Jurkat, Clone E6-1 (cell line): ENCODE results near the gene PIK3CG.
A peak's percentile ranks its signal among the peaks of the same experiment; 100 is the strongest.
"Not testable (repeated sequence)": the region's sequence is repeated elsewhere in the genome, so short reads cannot be mapped to it uniquely, and the experiment has no call there.

Experiments used
- DNase-seq: peaks from one replicate; pipeline ENCODE4 v3.0.0-alpha.2; 2011; ENCODE audit warnings: low read depth, low spot score
- H3K4me3 ChIP-seq: 2 replicates; pipeline ENCODE4 v1.5.1; 2011; ENCODE audit warnings: mild to moderate bottlenecking, low read length, control low read depth, moderate library complexity

PIK3CG gene

DNA sequence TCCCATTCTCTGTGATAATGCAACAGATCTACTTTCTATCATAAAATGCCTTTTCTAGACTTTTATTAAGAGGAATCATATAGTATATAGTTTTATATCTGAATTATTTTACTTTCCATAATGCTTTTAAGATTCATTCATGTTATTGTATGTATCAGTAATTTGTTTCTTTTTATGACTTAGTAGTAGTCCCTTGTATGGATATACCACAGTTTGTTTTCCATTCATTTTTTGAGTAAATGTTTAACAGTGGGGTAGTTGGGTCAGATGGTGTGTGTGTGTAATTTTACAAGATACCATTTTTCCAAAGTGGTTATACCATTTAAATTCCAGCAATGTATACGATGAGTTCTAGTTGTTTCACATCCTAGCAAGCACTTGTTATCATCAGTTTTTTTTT lies 10.4 kb downstream of the PIK3CG start:
- no peak for DNase-seq

DNA sequence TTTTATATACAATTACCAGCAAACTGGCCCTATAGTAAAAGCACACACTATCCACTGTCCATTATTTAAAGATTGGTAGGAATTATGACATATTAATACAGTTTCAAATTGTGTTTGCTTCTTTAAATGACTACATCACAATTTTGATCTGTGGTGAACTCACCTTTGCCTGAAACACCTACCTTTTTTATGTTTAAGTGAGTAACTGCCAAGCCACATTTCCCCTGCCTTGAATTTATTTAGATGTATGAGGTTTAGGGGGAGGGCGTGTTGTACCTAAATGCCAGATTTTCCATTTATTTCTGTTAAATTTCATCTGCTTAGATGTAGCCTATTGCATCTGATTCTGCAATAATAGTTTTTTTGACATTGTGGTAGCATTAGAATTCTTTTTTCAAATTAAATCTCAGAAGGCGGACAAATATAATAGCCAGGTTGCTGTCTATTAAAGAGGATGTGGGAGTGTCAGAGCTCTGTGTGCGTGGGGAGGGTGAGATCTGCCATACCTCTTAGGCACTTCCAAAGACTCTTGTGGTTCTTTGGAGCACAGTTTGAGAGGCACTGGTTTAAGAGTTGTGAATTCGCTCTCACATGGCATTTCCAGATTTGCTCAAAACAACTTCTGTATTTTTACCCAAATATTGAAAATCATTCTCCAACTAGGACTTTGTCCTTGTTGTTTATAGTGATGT lies 13.8 kb downstream of the PIK3CG start:
- no peak overlapping the region for H3K4me3 ChIP-seq
- no peak for DNase-seq

More for the DNA sequence above, 10.4 kb downstream of the PIK3CG start:
- H3K4me3 ChIP-seq: no peak overlapping the region

DNA sequence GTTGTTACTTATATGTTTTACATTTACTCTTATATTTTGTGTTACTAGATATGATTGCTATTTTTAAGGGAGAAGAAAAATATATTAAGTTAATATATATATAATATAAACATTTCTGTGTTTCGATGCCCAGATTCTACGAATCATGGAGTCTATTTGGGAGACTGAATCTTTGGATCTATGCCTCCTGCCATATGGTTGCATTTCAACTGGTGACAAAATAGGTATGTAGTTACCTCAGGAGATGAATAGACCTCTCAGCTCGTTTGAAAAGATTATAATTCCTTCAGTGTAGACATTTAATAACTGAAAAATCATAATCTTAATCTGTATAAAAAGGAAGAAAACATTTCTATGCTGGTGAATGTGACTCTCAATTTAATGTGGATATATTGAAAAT lies 16.9 kb downstream of the PIK3CG start:
- no peak for DNase-seq
- no peak overlapping the region for H3K4me3 ChIP-seq

DNA sequence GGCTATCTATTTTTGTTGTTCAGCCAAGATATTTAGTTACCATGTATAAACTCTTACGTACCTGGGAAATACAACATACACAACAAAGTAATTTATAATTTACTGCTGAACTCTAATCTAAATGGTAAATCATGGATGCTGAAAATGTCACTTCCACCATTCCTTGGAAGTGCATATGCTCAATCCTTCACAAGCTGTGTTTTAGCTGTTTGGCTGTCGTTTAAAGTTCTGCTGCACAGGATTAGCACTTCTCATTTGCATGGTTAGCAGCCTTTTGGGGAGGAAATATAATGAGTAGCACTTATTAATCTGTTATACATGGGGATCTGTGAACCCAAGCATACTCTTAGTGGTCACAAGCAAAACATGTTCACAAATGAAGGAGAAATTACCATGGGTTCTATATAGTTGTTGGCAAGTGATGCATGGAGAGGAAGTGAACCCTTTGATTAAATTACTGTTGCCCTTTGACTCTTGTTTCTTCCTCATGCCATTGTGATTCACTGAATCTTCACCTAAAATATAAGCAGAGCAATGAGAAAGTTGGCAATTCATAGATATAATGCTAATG lies 18.5 kb downstream of the PIK3CG start:
- no peak overlapping the region for H3K4me3 ChIP-seq
- DNase-seq: no peak

DNA sequence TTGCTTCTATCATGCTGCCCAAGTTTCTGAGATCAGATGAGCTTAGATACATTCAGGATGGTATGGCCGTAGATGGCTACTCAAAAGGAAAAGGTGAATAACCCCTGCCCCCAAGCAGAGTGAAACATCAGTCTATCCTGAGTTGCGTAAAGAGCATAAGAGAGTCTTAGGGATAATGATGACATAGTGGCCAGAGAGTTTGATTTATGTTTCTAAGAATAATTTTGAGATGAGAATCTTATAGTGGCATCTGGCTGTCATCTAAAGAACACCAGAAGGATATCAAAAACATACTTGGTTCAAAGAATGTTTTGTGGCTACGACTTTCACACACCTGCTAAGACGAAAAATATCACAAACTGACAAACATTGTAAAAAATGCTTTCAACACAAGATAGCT lies 20.6 kb downstream of the PIK3CG start:
- DNase-seq: no peak
- H3K4me3 ChIP-seq: no peak overlapping the region

GRCh38 chr7:106887421-106887820 lies 22.3 kb downstream of the PIK3CG start:
- no peak for DNase-seq

GRCh38 chr7:106888204-106888603 lies 23.1 kb downstream of the PIK3CG start:
- no peak overlapping the region for H3K4me3 ChIP-seq
- no peak for DNase-seq

More at GRCh38 chr7:106887421-106887820, 22.3 kb downstream of the PIK3CG start:
- no peak overlapping the region for H3K4me3 ChIP-seq

GRCh38 chr7:106890952-106891351 lies 25.9 kb downstream of the PIK3CG start:
- DNase-seq: no peak

GRCh38 chr7:106891548-106892410 lies 26.7 kb downstream of the PIK3CG start:
- DNase-seq: no peak
- H3K4me3 ChIP-seq: no peak overlapping the region

More at GRCh38 chr7:106890952-106891351, 25.9 kb downstream of the PIK3CG start:
- no peak overlapping the region for H3K4me3 ChIP-seq

GRCh38 chr7:106893591-106893990 lies 28.5 kb downstream of the PIK3CG start:
- no peak for DNase-seq
- H3K4me3 ChIP-seq: no peak overlapping the region

DNA sequence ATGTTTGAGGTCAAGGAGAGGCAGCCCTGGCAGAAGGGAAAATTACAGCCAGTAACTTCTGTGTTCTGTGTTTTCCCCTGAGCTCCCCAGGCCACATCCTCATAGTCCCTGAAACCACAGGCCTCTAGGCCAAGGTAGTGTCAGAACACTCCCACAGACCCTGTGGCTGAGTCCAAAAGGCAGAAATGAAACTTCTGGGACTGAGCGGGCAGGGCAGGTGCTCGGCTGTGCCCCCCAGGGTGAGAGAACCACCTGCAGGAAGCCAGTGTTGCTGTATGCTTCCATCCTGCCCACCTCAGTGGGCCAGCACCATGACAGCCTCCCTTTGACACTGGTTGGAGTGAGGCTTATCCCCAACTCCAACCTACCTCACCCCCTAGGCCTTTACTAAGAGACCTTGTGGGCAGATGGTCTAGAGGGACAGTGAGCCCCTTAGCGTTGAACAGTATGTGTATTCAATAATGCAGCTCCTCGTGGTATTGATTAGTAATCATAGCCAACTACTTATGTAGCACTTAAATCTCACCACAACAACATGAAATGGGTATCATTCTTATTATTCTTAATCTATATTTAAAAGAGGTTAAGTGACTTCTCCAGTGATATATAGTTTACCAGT lies 30.3 kb downstream of the PIK3CG start:
- peak; percentile 37 for DNase-seq
- no peak overlapping the region for H3K4me3 ChIP-seq

DNA sequence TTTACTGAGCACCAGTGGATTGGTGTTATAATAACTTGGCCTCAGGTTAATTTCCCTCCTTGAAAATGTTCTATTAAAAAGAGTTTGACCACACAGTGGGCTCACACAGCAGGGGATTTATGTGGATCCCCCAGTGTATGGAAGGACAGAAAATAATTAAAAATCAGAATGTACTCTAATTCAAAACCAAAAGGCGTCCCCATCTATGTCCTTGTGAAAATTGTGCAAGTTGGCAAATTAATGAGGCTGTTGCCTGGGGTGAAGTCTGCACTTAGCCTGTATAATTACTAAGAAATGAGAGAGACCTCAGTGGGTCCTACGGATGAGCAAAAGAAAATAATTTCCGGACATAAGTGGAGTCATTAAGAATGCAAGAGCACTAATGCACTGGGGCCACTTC lies 31.1 kb downstream of the PIK3CG start:
- no peak overlapping the region for H3K4me3 ChIP-seq
- no peak for DNase-seq

DNA sequence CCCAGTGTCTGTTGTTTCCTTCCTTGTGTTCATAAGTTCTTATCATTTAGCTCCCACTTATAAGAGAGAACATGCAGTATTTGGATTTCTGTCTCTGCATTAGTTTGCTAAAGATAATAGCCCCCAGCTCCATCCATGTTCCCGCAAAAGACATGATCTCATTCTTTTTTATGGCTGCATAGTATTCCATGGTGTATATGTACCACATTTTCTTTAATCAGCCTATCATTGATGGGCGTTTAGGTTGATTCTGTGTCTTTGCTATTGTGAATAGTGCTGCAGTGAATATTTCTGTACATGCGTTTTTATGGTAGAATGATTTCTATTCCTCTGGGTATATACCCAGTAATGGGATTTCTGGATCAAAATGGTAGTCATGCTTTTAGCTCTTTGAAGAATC lies 32.5 kb downstream of the PIK3CG start:
- not testable (repeated sequence) for H3K4me3 ChIP-seq, DNase-seq

DNA sequence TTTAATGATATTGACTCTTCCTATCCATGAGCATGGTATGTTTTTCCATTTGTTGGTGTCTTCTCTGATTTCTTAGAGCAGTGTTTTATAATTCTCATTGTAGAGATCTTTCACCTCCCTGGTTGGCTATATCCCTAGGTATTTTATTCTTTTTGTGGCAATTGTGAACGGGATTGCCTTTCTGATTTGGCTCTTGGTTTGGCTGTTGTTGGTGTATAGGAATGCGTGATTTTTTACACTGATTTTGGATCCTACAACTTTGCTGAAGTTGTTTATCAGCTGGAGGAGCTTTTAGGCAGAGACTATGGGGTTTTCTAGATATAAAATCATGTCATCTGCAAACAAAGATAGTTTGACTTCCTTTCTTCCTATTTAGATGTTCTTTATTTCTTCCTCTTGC lies 33.9 kb downstream of the PIK3CG start:
- not testable (repeated sequence) for DNase-seq

GRCh38 chr7:106901828-106902441 lies 36.9 kb downstream of the PIK3CG start:
- no peak overlapping the region for H3K4me3 ChIP-seq
- no peak for DNase-seq

More for the DNA sequence above, 33.9 kb downstream of the PIK3CG start:
- not testable (repeated sequence) for H3K4me3 ChIP-seq

DNA sequence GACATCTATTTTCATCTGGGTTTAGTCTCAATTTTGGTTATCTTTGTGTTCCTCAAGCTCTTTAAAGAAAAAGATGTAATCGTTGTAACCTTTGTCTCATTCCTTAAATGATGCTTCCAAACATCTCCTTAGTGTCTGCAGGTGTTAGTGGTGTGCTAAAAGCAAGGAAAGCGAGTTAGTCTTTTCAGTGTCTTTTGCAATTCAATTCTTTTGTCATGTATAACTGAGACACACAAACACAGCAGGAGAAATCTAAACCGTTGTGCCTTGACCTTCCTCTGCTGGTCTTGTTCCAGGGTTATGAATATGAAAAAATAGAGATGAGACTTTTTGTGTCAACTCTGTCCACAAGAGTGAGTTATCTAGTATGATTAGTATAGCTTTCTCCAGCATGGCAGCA lies 40.7 kb downstream of the PIK3CG start:
- no peak for DNase-seq
- H3K4me3 ChIP-seq: no peak overlapping the region

DNA sequence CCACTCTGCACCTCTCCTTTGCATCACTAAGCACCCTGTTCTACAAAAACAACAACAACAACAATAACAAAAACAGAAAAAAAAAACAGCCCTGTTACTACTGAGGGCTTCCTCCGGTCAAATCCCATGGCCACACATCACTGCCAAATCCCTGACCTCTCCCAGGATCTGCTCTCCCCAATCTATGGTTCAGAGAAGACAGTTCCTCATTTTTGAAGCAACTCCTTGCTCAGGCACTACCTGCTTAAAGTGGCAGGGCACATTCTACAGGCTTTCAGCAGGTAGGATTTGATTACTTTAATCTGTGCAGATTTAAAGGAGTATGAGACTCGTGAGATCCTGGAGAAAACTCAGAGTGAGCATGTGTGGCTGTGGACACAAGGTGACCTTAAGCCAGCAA lies 46.9 kb downstream of the PIK3CG start:
- DNase-seq: no peak
- H3K4me3 ChIP-seq: no peak overlapping the region

GRCh38 chr7:106914018-106914607 lies 49.0 kb downstream of the PIK3CG start:
- no peak overlapping the region for H3K4me3 ChIP-seq
- no peak for DNase-seq

GRCh38 chr7:106915407-106915806 lies 50.3 kb downstream of the PIK3CG start:
- no peak overlapping the region for H3K4me3 ChIP-seq
- DNase-seq: no peak
